HCT116 (cell line): ENCODE results near the gene KIAA0319L.

Experiments used
- CTCF ChIP-seq, 3 experiments: fragments of 200-600 bp in 1 of 3; sonication (generic) in 1 of 3; IDR thresholded peaks in 2 of 3; conservative IDR thresholded peaks in 1 of 3; 2 replicates each; pipeline ENCODE4 v1.5.1; 2012 to 2017; ENCODE audit warnings: low read depth in 2 of 3, low read length in 2 of 3, antibody characterized with exemption in 1 of 3, borderline replicate concordance in 1 of 3, control low read depth in 1 of 3, mild to moderate bottlenecking in 1 of 3, mixed read lengths in 1 of 3, mixed run types in 1 of 3, moderate library complexity in 1 of 3; ENCODE audit not compliant: insufficient read depth in 1 of 3
- EGR1 ChIP-seq: IDR thresholded peaks from 2 replicates; pipeline ENCODE4 v1.6.1; 2012; ENCODE audit warnings: low read depth
- EZH2phosphoT487 ChIP-seq: fragments of 200-600 bp; IDR thresholded peaks from 2 replicates; pipeline ENCODE4 v1.6.1; 2018; ENCODE audit warnings: antibody characterized with exemption, borderline replicate concordance
- JUND ChIP-seq: IDR thresholded peaks from 2 replicates; pipeline ENCODE4 v1.6.1; 2012
- MAX ChIP-seq: IDR thresholded peaks from 2 replicates; pipeline ENCODE4 v1.6.1; 2012
- POLR2A ChIP-seq: IDR thresholded peaks from 2 replicates; pipeline ENCODE4 v1.7.0; 2011; ENCODE audit warnings: borderline replicate concordance; ENCODE audit not compliant: insufficient read depth, insufficient read length; ENCODE audit errors: extremely low read depth
- POLR2AphosphoS5 ChIP-seq: IDR thresholded peaks from 2 replicates; pipeline ENCODE4 v1.6.1; 2011; ENCODE audit warnings: mild to moderate bottlenecking, low read depth, low read length, moderate library complexity
- RAD21 ChIP-seq: IDR thresholded peaks from 2 replicates; pipeline ENCODE4 v1.6.1; 2012; ENCODE audit warnings: low read depth, mild to moderate bottlenecking
- REST ChIP-seq: IDR thresholded peaks from 2 replicates; pipeline ENCODE4 v1.6.1; 2012; ENCODE audit warnings: low read depth
- ZFX ChIP-seq: fragments of 450-650 bp; IDR thresholded peaks from 2 replicates; pipeline ENCODE4 v1.6.1; 2017

GRCh38 chr1:35603941-35604340 is 46.7 kb upstream of the KIAA0319L start:
- TF ChIP-seq CTCF (IDR thresholded peaks at IDR 0.05 in 2 of 3, conservative IDR thresholded peaks at IDR 0.05 in 1 of 3; ENCODE audit: borderline replicate concordance in 1 of 3, insufficient read depth in 1 of 3, low read depth in 2 of 3, low read length in 2 of 3): no peak
- no peak for TF ChIP-seq MAX
- TF ChIP-seq REST: no peak
- TF ChIP-seq POLR2A: no peak
- no peak for TF ChIP-seq POLR2AphosphoS5
- no peak for TF ChIP-seq EGR1
- TF ChIP-seq ZFX: no peak
- TF ChIP-seq JUND: no peak
- TF ChIP-seq RAD21: no peak
- TF ChIP-seq EZH2phosphoT487: no peak
